Adrenal gland (tissue), 5 donors: ENCODE measurements around the gene GPR83.

Experiments used
- CTCF ChIP-seq, 6 experiments: fragments of 450-650 bp in 4 of 6; fragments of 200-600 bp in 2 of 6; sonication (generic) in 1 of 6; IDR thresholded peaks; 1 replicate in 5 of 6; 2 replicates in 1 of 6; pipeline versions ENCODE4 v1.5.1 to v1.8.0; 2016 to 2021; ENCODE audit warnings: antibody characterized with exemption in 6 of 6, mild to moderate bottlenecking in 2 of 6, moderate library complexity in 1 of 6
- POLR2A ChIP-seq, 2 donors: fragments of 450-650 bp; IDR thresholded peaks; one replicate each; pipeline ENCODE4 v1.6.1; 2017; ENCODE audit warnings: antibody characterized with exemption in 2 of 2, mild to moderate bottlenecking in 2 of 2, moderate library complexity in 1 of 2
- donor health status: DM: no; HTN: no; CAD: no.

- no peak for TF ChIP-seq POLR2A (IDR thresholded peaks at IDR 0.05)
- TF ChIP-seq CTCF (IDR thresholded peaks at IDR 0.05), result no peak
Measured at GRCh38 chr11:94424011-94424410, 22.8 kb upstream of the GPR83 start.
